NT2/D1 (cell line): Measurements from ENCODE around the gene MAPK6.

Experiments
- SUZ12 ChIP-seq: IDR thresholded peaks from 2 replicates; pipeline ENCODE4 v1.6.1; 2011; ENCODE audit not compliant: insufficient read length, insufficient read depth; ENCODE audit errors: extremely low read depth
- YY1 ChIP-seq: IDR thresholded peaks from 2 replicates; pipeline ENCODE4 v1.6.1; 2011; ENCODE audit not compliant: insufficient read length, insufficient read depth
- ZNF274 ChIP-seq: IDR thresholded peaks from 2 replicates; pipeline ENCODE4 v1.6.1; 2011; ENCODE audit warnings: mild to moderate bottlenecking, low read depth, low read length

DNA sequence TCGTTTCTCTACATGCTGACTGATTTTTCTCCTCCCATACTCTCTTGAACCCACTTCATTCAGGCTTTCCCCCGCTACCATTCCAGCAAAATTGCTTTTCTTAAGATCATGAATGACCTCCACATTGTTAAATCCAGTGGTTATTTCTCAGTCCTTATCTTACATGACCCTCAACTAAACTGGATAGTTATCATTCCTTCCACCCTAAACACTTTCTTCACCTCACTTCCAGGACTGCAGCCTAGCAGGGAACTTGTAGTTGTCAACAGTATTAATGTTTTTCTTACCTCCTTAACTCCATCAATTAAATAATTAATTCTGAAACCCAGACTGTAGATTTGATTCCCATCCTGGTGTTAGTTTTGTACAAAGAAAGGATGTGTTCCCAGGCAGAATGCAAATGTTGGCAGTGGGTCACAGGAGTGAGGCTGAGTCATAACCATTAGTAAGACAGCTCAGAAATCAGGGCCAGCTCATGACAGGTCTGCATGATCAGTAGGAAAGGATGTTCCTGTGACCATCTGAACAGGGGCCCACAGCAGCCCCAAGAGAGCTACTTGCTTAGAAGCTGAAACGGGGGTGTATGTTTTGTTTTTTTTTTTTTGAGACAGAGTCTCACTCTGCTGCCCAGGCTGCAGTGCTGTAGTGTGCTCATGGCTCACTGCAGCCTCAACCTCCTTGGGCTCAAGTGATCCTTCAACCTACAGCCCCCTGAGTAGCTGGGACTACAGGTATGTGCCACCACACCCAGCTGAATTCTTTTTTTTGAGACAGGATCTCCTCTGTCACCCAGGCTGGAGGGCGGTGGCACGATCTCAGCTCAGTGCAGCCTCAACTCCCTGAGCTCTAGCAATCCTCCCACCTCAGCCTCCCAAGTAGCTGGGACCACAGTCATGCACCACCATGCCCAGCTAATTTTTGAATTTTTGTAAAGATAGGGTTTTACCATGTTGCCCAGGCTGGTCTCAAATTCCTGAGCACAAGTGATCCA is 84.5 kb downstream of the MAPK6 start:
- no peak for TF ChIP-seq ZNF274
- no peak for TF ChIP-seq SUZ12
- TF ChIP-seq YY1: no peak
